Measurements from ENCODE around the gene SENP8.

SENP8 gene

DNA sequence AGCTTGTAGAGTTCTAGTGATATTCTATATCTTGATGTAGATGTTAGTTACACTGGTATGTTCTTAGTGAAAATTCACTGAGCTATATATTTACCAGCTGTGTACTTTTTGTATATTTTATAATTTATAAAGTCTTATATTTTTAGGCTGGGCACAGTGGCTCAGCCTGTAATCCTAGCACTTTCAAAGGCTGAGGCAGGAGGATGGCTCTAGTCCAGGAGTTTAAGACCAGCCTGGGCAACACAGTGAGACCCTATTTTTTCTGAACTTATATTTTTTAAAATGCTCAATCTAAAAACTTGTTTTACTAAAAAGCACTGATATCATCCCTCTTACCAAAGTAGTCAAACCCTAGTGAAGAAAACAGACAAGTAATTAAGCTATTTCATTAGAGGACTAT, 5.4 kb upstream of the SENP8 start (continued):
- TF ChIP-seq, protein P1, sequence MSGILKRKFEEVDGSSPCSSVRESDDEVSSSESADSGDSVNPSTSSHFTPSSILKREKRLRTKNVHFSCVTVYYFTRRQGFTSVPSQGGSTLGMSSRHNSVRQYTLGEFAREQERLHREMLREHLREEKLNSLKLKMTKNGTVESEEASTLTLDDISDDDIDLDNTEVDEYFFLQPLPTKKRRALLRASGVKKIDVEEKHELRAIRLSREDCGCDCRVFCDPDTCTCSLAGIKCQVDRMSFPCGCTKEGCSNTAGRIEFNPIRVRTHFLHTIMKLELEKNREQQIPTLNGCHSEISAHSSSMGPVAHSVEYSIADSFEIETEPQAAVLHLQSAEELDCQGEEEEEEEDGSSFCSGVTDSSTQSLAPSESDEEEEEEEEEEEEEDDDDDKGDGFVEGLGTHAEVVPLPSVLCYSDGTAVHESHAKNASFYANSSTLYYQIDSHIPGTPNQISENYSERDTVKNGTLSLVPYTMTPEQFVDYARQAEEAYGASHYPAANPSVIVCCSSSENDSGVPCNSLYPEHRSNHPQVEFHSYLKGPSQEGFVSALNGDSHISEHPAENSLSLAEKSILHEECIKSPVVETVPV (CRISPR knock-in tag; IDR thresholded peaks at IDR 0.05) = no peak
- TF ChIP-seq ZNF70 (CRISPR knock-in tag; IDR thresholded peaks at IDR 0.05) = no peak
- no peak for TF ChIP-seq ZNF8 (CRISPR knock-in tag; IDR thresholded peaks at IDR 0.05)
- TF ChIP-seq ZFP3 (CRISPR knock-in tag; IDR thresholded peaks at IDR 0.05) = no peak
- TF ChIP-seq GLIS3 (CRISPR knock-in tag; IDR thresholded peaks at IDR 0.05) = no peak

DNA sequence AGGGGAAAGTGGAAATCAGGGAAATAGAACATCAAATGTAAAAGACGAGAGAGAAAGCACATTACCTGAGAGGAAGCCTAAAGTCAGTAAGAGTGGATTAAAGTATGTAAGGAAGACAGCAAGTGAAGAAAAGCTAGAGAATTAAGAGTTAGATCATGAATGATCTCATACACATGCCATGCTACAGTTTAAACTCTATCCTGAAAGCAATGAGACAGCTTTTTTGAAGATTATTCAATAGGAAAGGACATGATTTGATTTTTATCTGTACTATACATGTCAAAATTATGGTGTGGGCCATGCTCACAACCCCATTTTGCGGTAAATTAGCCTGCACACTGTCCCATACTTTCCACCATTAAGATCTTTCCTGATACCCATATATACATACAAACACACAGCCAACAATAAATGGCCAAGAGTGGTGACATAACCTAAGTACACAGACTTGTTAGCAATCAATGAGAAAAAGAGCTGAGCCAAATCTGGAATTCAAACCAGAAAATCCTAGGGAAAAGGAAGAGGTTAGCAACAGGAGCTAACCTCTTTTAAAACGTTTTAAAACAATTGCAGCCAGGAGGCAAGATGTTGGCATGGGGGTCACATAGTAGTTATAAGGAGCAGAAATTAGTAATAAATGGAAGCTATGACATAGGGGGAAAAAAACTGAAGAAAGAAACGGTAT, 4.7 kb upstream of the SENP8 start:
- TF ChIP-seq TCF4 (CRISPR knock-in tag; IDR thresholded peaks at IDR 0.05; ENCODE audit: borderline replicate concordance) = no peak
- no peak for TF ChIP-seq ZFP30 (CRISPR knock-in tag; IDR thresholded peaks at IDR 0.05)
- no peak for ATAC-seq

- no peak for TF ChIP-seq TOX (CRISPR knock-in tag; IDR thresholded peaks at IDR 0.05; ENCODE audit: borderline replicate concordance)
- no peak for TF ChIP-seq SNAI2 (CRISPR knock-in tag; IDR thresholded peaks at IDR 0.05)
- TF ChIP-seq ISL1 (CRISPR knock-in tag; IDR thresholded peaks at IDR 0.05) = no peak
- TF ChIP-seq CSDC2 (CRISPR knock-in tag; IDR thresholded peaks at IDR 0.05) = no peak
- no peak for TF ChIP-seq ZNF565 (CRISPR knock-in tag; conservative IDR thresholded peaks at IDR 0.05; ENCODE audit: low read depth)
- TF ChIP-seq ZFP3 (CRISPR knock-in tag; IDR thresholded peaks at IDR 0.05) = no peak
- TF ChIP-seq ZNF70 (CRISPR knock-in tag; IDR thresholded peaks at IDR 0.05) = no peak
- TF ChIP-seq ESRRG (CRISPR knock-in tag; IDR thresholded peaks at IDR 0.05) = no peak
- TF ChIP-seq POU6F1 (CRISPR knock-in tag; IDR thresholded peaks at IDR 0.05; ENCODE audit: borderline replicate concordance, low read depth) = no peak
- TF ChIP-seq ZNF8 (CRISPR knock-in tag; IDR thresholded peaks at IDR 0.05) = no peak
- no peak for TF ChIP-seq PATZ1 (CRISPR knock-in tag; IDR thresholded peaks at IDR 0.05; ENCODE audit: borderline replicate concordance)
- TF ChIP-seq ZFP30 (CRISPR knock-in tag; IDR thresholded peaks at IDR 0.05) = no peak
- no peak for TF ChIP-seq BACH2 (CRISPR knock-in tag; IDR thresholded peaks at IDR 0.05; ENCODE audit: borderline replicate concordance)
- TF ChIP-seq PPARA (CRISPR knock-in tag; IDR thresholded peaks at IDR 0.05; ENCODE audit: borderline replicate concordance) = no peak
- TF ChIP-seq GLIS3 (CRISPR knock-in tag; IDR thresholded peaks at IDR 0.05) = no peak
- TF ChIP-seq, protein P1 (CRISPR knock-in tag; IDR thresholded peaks at IDR 0.05) = no peak
- TF ChIP-seq, protein P2, sequence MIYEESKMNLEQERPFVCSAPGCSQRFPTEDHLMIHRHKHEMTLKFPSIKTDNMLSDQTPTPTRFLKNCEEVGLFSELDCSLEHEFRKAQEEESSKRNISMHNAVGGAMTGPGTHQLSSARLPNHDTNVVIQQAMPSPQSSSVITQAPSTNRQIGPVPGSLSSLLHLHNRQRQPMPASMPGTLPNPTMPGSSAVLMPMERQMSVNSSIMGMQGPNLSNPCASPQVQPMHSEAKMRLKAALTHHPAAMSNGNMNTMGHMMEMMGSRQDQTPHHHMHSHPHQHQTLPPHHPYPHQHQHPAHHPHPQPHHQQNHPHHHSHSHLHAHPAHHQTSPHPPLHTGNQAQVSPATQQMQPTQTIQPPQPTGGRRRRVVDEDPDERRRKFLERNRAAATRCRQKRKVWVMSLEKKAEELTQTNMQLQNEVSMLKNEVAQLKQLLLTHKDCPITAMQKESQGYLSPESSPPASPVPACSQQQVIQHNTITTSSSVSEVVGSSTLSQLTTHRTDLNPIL (CRISPR knock-in tag; IDR thresholded peaks at IDR 0.05; ENCODE audit: low read depth) = no peak
- no peak for TF ChIP-seq ARNTL (CRISPR knock-in tag; IDR thresholded peaks at IDR 0.05; ENCODE audit: borderline replicate concordance, low read depth)
- ATAC-seq = peak; percentile 14
Measured at GRCh38 chr15:72116731-72117485, 1.3 kb upstream of the SENP8 start.
